Measurements from ENCODE around the gene UTF1.

DNA sequence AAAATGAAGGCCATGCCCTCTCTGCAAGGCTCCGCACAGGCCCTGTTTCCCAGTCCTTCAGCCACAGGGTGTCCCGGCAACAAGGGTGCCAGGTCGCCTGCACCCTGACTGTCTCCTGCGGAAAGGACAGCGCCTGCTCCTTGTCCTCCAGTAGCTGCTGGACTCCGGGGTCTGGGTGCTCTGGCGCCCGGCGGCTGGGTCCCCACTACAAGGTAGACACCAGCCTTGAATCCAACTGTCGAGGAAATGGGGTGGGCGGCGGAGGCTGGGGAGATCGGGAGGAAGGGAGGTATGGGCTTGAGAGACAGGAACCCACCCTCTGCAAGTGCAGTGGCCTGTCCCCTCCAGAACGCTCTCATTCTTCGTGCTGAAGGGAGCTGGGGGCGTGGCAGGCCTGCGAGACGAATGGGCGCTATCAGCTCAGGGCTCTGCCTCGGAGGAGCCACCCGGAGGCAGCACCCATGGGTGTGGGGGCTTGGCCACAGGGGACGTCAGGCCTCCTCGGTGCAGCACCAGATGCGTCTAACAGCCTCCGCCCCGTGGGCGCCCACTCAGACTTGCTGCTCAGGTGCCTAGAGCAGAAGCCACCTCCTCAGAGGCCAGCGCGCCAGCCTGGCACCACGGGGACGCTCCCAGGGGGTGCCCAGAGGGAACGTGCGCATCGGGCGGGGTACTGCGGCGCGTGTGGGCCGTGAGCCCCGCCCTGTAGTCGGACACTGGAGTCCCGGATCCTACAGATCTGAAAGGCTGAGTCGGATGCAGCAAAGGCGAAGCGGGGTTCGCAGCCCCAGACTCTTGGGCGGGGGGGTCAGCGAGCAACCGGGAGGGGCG is 31.1 kb downstream of the UTF1 start:
- TF ChIP-seq, protein P1, sequence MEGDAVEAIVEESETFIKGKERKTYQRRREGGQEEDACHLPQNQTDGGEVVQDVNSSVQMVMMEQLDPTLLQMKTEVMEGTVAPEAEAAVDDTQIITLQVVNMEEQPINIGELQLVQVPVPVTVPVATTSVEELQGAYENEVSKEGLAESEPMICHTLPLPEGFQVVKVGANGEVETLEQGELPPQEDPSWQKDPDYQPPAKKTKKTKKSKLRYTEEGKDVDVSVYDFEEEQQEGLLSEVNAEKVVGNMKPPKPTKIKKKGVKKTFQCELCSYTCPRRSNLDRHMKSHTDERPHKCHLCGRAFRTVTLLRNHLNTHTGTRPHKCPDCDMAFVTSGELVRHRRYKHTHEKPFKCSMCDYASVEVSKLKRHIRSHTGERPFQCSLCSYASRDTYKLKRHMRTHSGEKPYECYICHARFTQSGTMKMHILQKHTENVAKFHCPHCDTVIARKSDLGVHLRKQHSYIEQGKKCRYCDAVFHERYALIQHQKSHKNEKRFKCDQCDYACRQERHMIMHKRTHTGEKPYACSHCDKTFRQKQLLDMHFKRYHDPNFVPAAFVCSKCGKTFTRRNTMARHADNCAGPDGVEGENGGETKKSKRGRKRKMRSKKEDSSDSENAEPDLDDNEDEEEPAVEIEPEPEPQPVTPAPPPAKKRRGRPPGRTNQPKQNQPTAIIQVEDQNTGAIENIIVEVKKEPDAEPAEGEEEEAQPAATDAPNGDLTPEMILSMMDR (IDR thresholded peaks at IDR 0.05) = no peak
- TF ChIP-seq POLR2A (IDR thresholded peaks at IDR 0.05) = no peak
